HEK293 (cell line): ENCODE results near the gene PDE9A.

ENCODE experiments used
- CTCF ChIA-PET: fragments of 350-600 bp; formaldehyde crosslinking; extraction: SDS; loops from one replicate; lab custom pipeline; 2021; ENCODE audit warnings: antibody characterized with exemption; lab: Yijun Ruan, JAX
- POLR2A ChIA-PET: fragments of 300-600 bp; formaldehyde crosslinking; extraction: SDS; loops from one replicate; lab custom pipeline; 2020; ENCODE audit warnings: antibody characterized with exemption, inconsistent platforms; lab: Yijun Ruan, JAX
- H3K27ac ChIP-seq: fragments of 200-500 bp; sonication (Bioruptor generic); 2 replicates; pipeline ENCODE4 v1.5.1; 2014; ENCODE audit warnings: low read depth, low read length, control low read depth, inconsistent platforms; ENCODE audit errors: extremely low read depth
- H3K36me3 ChIP-seq, 2 experiments: fragments of 200-500 bp in 1 of 2; sonication (Bioruptor generic) in 1 of 2; 1 replicate in 1 of 2; 2 replicates in 1 of 2; pipeline ENCODE4 v1.5.1; 2014 to 2017; ENCODE audit warnings: inconsistent platforms in 2 of 2, low read length in 2 of 2; ENCODE audit not compliant: control insufficient read depth in 2 of 2, insufficient read depth in 1 of 2
- H3K4me1 ChIP-seq: fragments of 200-500 bp; sonication (Bioruptor generic); 2 replicates; pipeline ENCODE4 v1.5.1; 2014; ENCODE audit warnings: mild to moderate bottlenecking, low read length, inconsistent platforms; ENCODE audit not compliant: control insufficient read depth, insufficient read depth
- H3K4me3 ChIP-seq: 2 replicates; pipeline ENCODE4 v1.5.1; 2011; ENCODE audit warnings: low read depth, mild to moderate bottlenecking, control low read depth, low read length, moderate library complexity
- H3K9me3 ChIP-seq: fragments of 200-500 bp; sonication (Bioruptor generic); 2 replicates; pipeline ENCODE4 v1.5.1; 2014; ENCODE audit warnings: low read depth, low read length, inconsistent platforms; ENCODE audit not compliant: control insufficient read depth, insufficient read depth
- BCL11B ChIP-seq: fragments of 450-650 bp; formaldehyde crosslinking; IDR thresholded peaks from 2 replicates; pipeline ENCODE4 v1.5.1; 2016; ENCODE audit warnings: low read depth, missing biosample characterization, missing genetic modification characterization
- GLI4 ChIP-seq: fragments of 450-650 bp; formaldehyde crosslinking; IDR thresholded peaks from 2 replicates; pipeline ENCODE4 v1.5.1; 2016; ENCODE audit warnings: missing biosample characterization, missing genetic modification characterization
- KLF8 ChIP-seq: fragments of 450-650 bp; formaldehyde crosslinking; IDR thresholded peaks from 2 replicates; pipeline ENCODE4 v1.5.1; 2016; ENCODE audit warnings: missing biosample characterization, missing genetic modification characterization
- KLF9 ChIP-seq: fragments of 450-650 bp; formaldehyde crosslinking; IDR thresholded peaks from 2 replicates; pipeline ENCODE4 v1.5.1; 2016; ENCODE audit warnings: missing biosample characterization, missing genetic modification characterization, low read depth
- OSR2 ChIP-seq: fragments of 450-650 bp; formaldehyde crosslinking; IDR thresholded peaks from 2 replicates; pipeline ENCODE4 v1.5.1; 2016; ENCODE audit warnings: missing biosample characterization, missing genetic modification characterization
- PRDM1 ChIP-seq: fragments of 450-650 bp; formaldehyde crosslinking; IDR thresholded peaks from 2 replicates; pipeline ENCODE4; 2016; ENCODE audit warnings: missing biosample characterization, missing genetic modification characterization
- SALL2 ChIP-seq: fragments of 450-650 bp; formaldehyde crosslinking; IDR thresholded peaks from 2 replicates; pipeline ENCODE4 v1.5.0; 2017; ENCODE audit warnings: missing biosample characterization, mild to moderate bottlenecking, missing genetic modification characterization, borderline replicate concordance
- SCRT1 ChIP-seq: fragments of 450-650 bp; formaldehyde crosslinking; IDR thresholded peaks from 2 replicates; pipeline ENCODE4 v1.5.1; 2016; ENCODE audit warnings: missing biosample characterization, missing genetic modification characterization, borderline replicate concordance
- ZBTB17 ChIP-seq: fragments of 450-650 bp; formaldehyde crosslinking; IDR thresholded peaks from 2 replicates; pipeline ENCODE4 v1.5.1; 2016; ENCODE audit warnings: missing biosample characterization, missing genetic modification characterization
- ZBTB48 ChIP-seq: fragments of 450-650 bp; formaldehyde crosslinking; IDR thresholded peaks from 2 replicates; pipeline ENCODE4 v1.5.1; 2016; ENCODE audit warnings: missing biosample characterization, missing genetic modification characterization
- ZFHX2 ChIP-seq: fragments of 450-650 bp; formaldehyde crosslinking; conservative IDR thresholded peaks from 2 replicates; pipeline ENCODE4 v1.5.1; 2016; ENCODE audit warnings: missing biosample characterization, missing genetic modification characterization
- ZNF114 ChIP-seq: fragments of 450-650 bp; formaldehyde crosslinking; IDR thresholded peaks from 2 replicates; pipeline ENCODE4 v1.5.0; 2017; ENCODE audit warnings: missing biosample characterization, missing genetic modification characterization
- ZNF148 ChIP-seq: fragments of 450-650 bp; formaldehyde crosslinking; IDR thresholded peaks from 2 replicates; pipeline ENCODE4 v1.5.0; 2017; ENCODE audit warnings: missing biosample characterization, missing genetic modification characterization, borderline replicate concordance
- ZNF157 ChIP-seq: fragments of 450-650 bp; formaldehyde crosslinking; IDR thresholded peaks from 2 replicates; pipeline ENCODE4 v1.5.1; 2016; ENCODE audit warnings: missing biosample characterization, missing genetic modification characterization
- ZNF175 ChIP-seq: fragments of 450-650 bp; formaldehyde crosslinking; IDR thresholded peaks from 2 replicates; pipeline ENCODE4 v1.5.1; 2016; ENCODE audit warnings: missing biosample characterization, missing genetic modification characterization
- ZNF214 ChIP-seq: fragments of 450-650 bp; formaldehyde crosslinking; IDR thresholded peaks from 2 replicates; pipeline ENCODE4 v1.5.1; 2017; ENCODE audit warnings: missing biosample characterization, mild to moderate bottlenecking, missing genetic modification characterization, borderline replicate concordance
- ZNF223 ChIP-seq: fragments of 450-650 bp; formaldehyde crosslinking; IDR thresholded peaks from 2 replicates; pipeline ENCODE4 v1.5.1; 2016; ENCODE audit warnings: missing biosample characterization, missing genetic modification characterization
- ZNF239 ChIP-seq: fragments of 450-650 bp; formaldehyde crosslinking; IDR thresholded peaks from 2 replicates; pipeline ENCODE4 v1.5.1; 2016; ENCODE audit warnings: missing biosample characterization, missing genetic modification characterization
- ZNF311 ChIP-seq: fragments of 450-650 bp; formaldehyde crosslinking; IDR thresholded peaks from 2 replicates; pipeline ENCODE4 v1.5.1; 2017; ENCODE audit warnings: missing biosample characterization, missing genetic modification characterization, borderline replicate concordance
- ZNF521 ChIP-seq: fragments of 450-650 bp; formaldehyde crosslinking; IDR thresholded peaks from 2 replicates; pipeline ENCODE4 v1.5.1; 2017; ENCODE audit warnings: missing biosample characterization, mild to moderate bottlenecking, missing genetic modification characterization
- ZNF544 ChIP-seq: fragments of 450-650 bp; formaldehyde crosslinking; IDR thresholded peaks from 2 replicates; pipeline ENCODE4 v1.5.0; 2017; ENCODE audit warnings: missing biosample characterization, missing genetic modification characterization
- ZNF555 ChIP-seq: fragments of 450-650 bp; formaldehyde crosslinking; conservative IDR thresholded peaks from 2 replicates; pipeline ENCODE4 v1.5.1; 2017; ENCODE audit warnings: missing biosample characterization, mild to moderate bottlenecking, missing genetic modification characterization, inconsistent platforms
- ZNF707 ChIP-seq: fragments of 450-650 bp; formaldehyde crosslinking; IDR thresholded peaks from 2 replicates; pipeline ENCODE4 v1.5.1; 2016; ENCODE audit warnings: missing biosample characterization, missing genetic modification characterization
- ZNF785 ChIP-seq: fragments of 450-650 bp; formaldehyde crosslinking; IDR thresholded peaks from 2 replicates; pipeline ENCODE4 v1.5.1; 2016; ENCODE audit warnings: missing biosample characterization, missing genetic modification characterization
- ZSCAN16 ChIP-seq: fragments of 450-650 bp; formaldehyde crosslinking; IDR thresholded peaks from 2 replicates; pipeline ENCODE4 v1.5.1; 2016; ENCODE audit warnings: missing biosample characterization, missing genetic modification characterization
- ZXDB ChIP-seq: fragments of 450-650 bp; formaldehyde crosslinking; IDR thresholded peaks from 2 replicates; pipeline ENCODE4 v1.5.1; 2016; ENCODE audit warnings: missing biosample characterization, missing genetic modification characterization
- TF ChIP-seq, protein P1 (sequence below): fragments of 450-650 bp; formaldehyde crosslinking; IDR thresholded peaks from 2 replicates; pipeline ENCODE4; 2016; ENCODE audit warnings: missing biosample characterization, missing genetic modification characterization
- TF ChIP-seq, protein P2 (sequence below): fragments of 450-650 bp; formaldehyde crosslinking; IDR thresholded peaks from 2 replicates; pipeline ENCODE4 v1.5.1; 2017; ENCODE audit warnings: missing biosample characterization, missing genetic modification characterization
- TF ChIP-seq, protein P3 (sequence below): fragments of 450-650 bp; formaldehyde crosslinking; IDR thresholded peaks from 2 replicates; pipeline ENCODE4 v1.5.1; 2016; ENCODE audit warnings: missing biosample characterization, missing genetic modification characterization

The PDE9A gene

GRCh38 chr21:42661688-42662429 is 8.4 kb downstream of the PDE9A start:
- ChIA-PET CTCF (no interaction called here), POLR2A (no interaction called here)

GRCh38 chr21:42662430-42663199 is 9.2 kb downstream of the PDE9A start:
- peak; percentile 55; the same call in 1 of the 2 replicates for TF ChIP-seq ZNF239 (tag by site-specific recombination)
- 0 out of 2 replicates have a peak, but pooled peaks have one; percentile 3 for TF ChIP-seq ZNF707
- TF ChIP-seq ZBTB48 = no peak; the same call in 1 of the 2 replicates
- peak; percentile 90 for TF ChIP-seq ZNF148 (tag by site-specific recombination)
- peak; percentile 57 for TF ChIP-seq ZNF785 (tag by site-specific recombination)
- no peak for TF ChIP-seq ZNF114 (tag by site-specific recombination)
- TF ChIP-seq ZFHX2 (tag by site-specific recombination) = no peak
- TF ChIP-seq ZXDB (tag by site-specific recombination) = no peak
- TF ChIP-seq PRDM1 (tag by site-specific recombination) = no peak
- TF ChIP-seq ZNF555 (tag by site-specific recombination) = no peak
- TF ChIP-seq GLI4 (tag by site-specific recombination) = no peak
- no peak for TF ChIP-seq ZNF214
- peak; percentile 29 for TF ChIP-seq SALL2 (tag by site-specific recombination)
- no peak for TF ChIP-seq SCRT1 (tag by site-specific recombination)
- TF ChIP-seq, protein P1, sequence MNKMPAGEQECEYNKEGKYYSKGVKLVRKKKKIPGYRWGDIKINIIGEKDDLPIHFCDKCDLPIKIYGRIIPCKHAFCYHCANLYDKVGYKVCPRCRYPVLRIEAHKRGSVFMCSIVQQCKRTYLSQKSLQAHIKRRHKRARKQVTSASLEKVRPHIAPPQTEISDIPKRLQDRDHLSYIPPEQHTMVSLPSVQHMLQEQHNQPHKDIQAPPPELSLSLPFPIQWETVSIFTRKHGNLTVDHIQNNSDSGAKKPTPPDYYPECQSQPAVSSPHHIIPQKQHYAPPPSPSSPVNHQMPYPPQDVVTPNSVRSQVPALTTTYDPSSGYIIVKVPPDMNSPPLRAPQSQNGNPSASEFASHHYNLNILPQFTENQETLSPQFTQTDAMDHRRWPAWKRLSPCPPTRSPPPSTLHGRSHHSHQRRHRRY (tag by site-specific recombination) = no peak
- TF ChIP-seq OSR2 (tag by site-specific recombination) = no peak; the same call in 1 of the 2 replicates
- TF ChIP-seq, protein P2, sequence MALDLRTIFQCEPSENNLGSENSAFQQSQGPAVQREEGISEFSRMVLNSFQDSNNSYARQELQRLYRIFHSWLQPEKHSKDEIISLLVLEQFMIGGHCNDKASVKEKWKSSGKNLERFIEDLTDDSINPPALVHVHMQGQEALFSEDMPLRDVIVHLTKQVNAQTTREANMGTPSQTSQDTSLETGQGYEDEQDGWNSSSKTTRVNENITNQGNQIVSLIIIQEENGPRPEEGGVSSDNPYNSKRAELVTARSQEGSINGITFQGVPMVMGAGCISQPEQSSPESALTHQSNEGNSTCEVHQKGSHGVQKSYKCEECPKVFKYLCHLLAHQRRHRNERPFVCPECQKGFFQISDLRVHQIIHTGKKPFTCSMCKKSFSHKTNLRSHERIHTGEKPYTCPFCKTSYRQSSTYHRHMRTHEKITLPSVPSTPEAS (tag by site-specific recombination) = peak; percentile 96
- TF ChIP-seq KLF8 = no peak
- TF ChIP-seq ZNF175 (tag by site-specific recombination) = peak; percentile 37; the same call in 1 of the 2 replicates
- TF ChIP-seq ZNF521 (tag by site-specific recombination) = 0 out of 2 replicates have a peak, but pooled peaks have one; percentile 19
- TF ChIP-seq, protein P3, sequence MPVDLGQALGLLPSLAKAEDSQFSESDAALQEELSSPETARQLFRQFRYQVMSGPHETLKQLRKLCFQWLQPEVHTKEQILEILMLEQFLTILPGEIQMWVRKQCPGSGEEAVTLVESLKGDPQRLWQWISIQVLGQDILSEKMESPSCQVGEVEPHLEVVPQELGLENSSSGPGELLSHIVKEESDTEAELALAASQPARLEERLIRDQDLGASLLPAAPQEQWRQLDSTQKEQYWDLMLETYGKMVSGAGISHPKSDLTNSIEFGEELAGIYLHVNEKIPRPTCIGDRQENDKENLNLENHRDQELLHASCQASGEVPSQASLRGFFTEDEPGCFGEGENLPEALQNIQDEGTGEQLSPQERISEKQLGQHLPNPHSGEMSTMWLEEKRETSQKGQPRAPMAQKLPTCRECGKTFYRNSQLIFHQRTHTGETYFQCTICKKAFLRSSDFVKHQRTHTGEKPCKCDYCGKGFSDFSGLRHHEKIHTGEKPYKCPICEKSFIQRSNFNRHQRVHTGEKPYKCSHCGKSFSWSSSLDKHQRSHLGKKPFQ (tag by site-specific recombination) = peak; percentile 99
- peak; percentile 31; the same call in 1 of the 2 replicates for TF ChIP-seq KLF9 (tag by site-specific recombination)
- TF ChIP-seq ZNF544 (tag by site-specific recombination) = peak; percentile 8; the same call in 1 of the 2 replicates
- TF ChIP-seq ZNF157 (tag by site-specific recombination) = no peak
- peak; percentile 87; the same call in 1 of the 2 replicates for TF ChIP-seq ZNF311 (tag by site-specific recombination)
- H3K36me3 ChIP-seq = peaks cover 9 to 12% of the 10 kb centered on the region in 2 experiments; a peak in 2 of 3 replicates
- H3K27ac ChIP-seq = no peak overlapping the region
- no peaks in the 10 kb centered on the region for H3K9me3 ChIP-seq
- peaks cover 7% of the 10 kb centered on the region for H3K4me1 ChIP-seq
- CTCF ChIA-PET = interaction anchor here (0.6 kb wide), 1 partner anchor 153 kb away, joined by 3 read pairs; no protein-coding TSS in a partner anchor
- H3K4me3 ChIP-seq = no peak overlapping the region
- POLR2A ChIA-PET = no interaction called here

More at GRCh38 chr21:42661688-42662429, 8.4 kb downstream of the PDE9A start:
- H3K9me3 ChIP-seq = no peaks in the 10 kb centered on the region
- no peak overlapping the region for H3K4me3 ChIP-seq
- peaks cover 7% of the 10 kb centered on the region for H3K4me1 ChIP-seq
- no peak overlapping the region for H3K27ac ChIP-seq
- H3K36me3 ChIP-seq = peaks cover 9 to 12% of the 10 kb centered on the region in 2 experiments; a peak in 2 of 3 replicates
- TF ChIP-seq BCL11B (tag by site-specific recombination) (no peak), ZSCAN16 (tag by site-specific recombination) (no peak), ZBTB17 (tag by site-specific recombination) (peak; percentile 92), ZNF223 (tag by site-specific recombination) (no peak)
